GM23338 (cell line): ENCODE results near the gene LDLRAD3. TPM values are rescaled to one million over a fixed set of nuclear protein-coding genes. Genes with fewer than 3 reads are reported as not detected.

Experiments
- ATAC-seq: fragments of 200-7000 bp; cut with Tn5 transposase; 3 replicates; pipeline ENCODE4 v1.9.1; 2020
- DNase-seq: peaks from one replicate; pipeline ENCODE4 v3.0.0-alpha.2; 2015; ENCODE audit warnings: low spot score
- H2AFZ ChIP-seq: fragments of 200-600 bp; sonication (generic); 2 replicates; pipeline ENCODE4 v1.8.0; 2016; ENCODE audit warnings: antibody characterized with exemption, mild to moderate bottlenecking, moderate library complexity
- H3F3A ChIP-seq: fragments of 200-600 bp; sonication (generic); replicated peaks from 2 replicates; pipeline ENCODE4 v1.8.0; 2017; ENCODE audit warnings: antibody characterized with exemption, mixed run types, low read depth
- H3K27ac ChIP-seq: fragments of 200-600 bp; sonication (generic); 2 replicates; pipeline ENCODE4 v1.6.1; 2016; ENCODE audit warnings: low read depth
- H3K27me3 ChIP-seq: fragments of 200-600 bp; sonication (generic); 2 replicates; pipeline ENCODE4 v1.8.0; 2016; ENCODE audit warnings: mild to moderate bottlenecking, mixed run types, moderate library complexity; ENCODE audit not compliant: insufficient read depth
- H3K36me3 ChIP-seq: fragments of 200-600 bp; sonication (generic); 2 replicates; pipeline ENCODE4 v1.8.0; 2016; ENCODE audit warnings: mild to moderate bottlenecking; ENCODE audit not compliant: insufficient read depth
- H3K4me1 ChIP-seq: fragments of 200-600 bp; sonication (generic); 2 replicates; pipeline ENCODE4 v1.8.0; 2016; ENCODE audit warnings: mild to moderate bottlenecking, moderate library complexity; ENCODE audit not compliant: insufficient read depth
- H3K4me2 ChIP-seq: fragments of 200-600 bp; sonication (generic); 2 replicates; pipeline ENCODE4 v1.7.1; 2017; ENCODE audit warnings: mixed run types
- H3K4me3 ChIP-seq: fragments of 200-600 bp; sonication (generic); 2 replicates; pipeline ENCODE4 v1.6.1; 2016; ENCODE audit warnings: mixed run types
- H3K79me2 ChIP-seq: fragments of 200-600 bp; sonication (generic); replicated peaks from 2 replicates; pipeline ENCODE4 v1.8.0; 2017; ENCODE audit warnings: mild to moderate bottlenecking; ENCODE audit not compliant: insufficient read depth
- H3K9me2 ChIP-seq: fragments of 200-600 bp; sonication (generic); 2 replicates; pipeline ENCODE4 v1.8.0; 2017; ENCODE audit not compliant: insufficient read depth
- H4K20me1 ChIP-seq: fragments of 200-600 bp; sonication (generic); replicated peaks from 2 replicates; pipeline ENCODE4 v1.8.0; 2017; ENCODE audit warnings: mild to moderate bottlenecking; ENCODE audit not compliant: insufficient read depth
- H3K27ac Mint-ChIP-seq: 2 replicates; pipeline ENCODE4 v1.8.0; 2020; ENCODE audit warnings: inconsistent platforms, mild to moderate bottlenecking, moderate library complexity, mixed read lengths
- H3K27me3 Mint-ChIP-seq: 3 replicates; pipeline ENCODE4 v1.8.0; 2022; ENCODE audit warnings: low read depth, mild to moderate bottlenecking, moderate library complexity, mixed read lengths, inconsistent platforms; ENCODE audit not compliant: insufficient read depth, poor library complexity
- H3K36me3 Mint-ChIP-seq: 3 replicates; pipeline ENCODE4 v1.8.0; 2021; ENCODE audit warnings: low read depth, mild to moderate bottlenecking, inconsistent platforms, moderate library complexity, mixed read lengths
- H3K4me1 Mint-ChIP-seq: 3 replicates; pipeline ENCODE4 v1.8.0; 2020; ENCODE audit warnings: mild to moderate bottlenecking, inconsistent platforms, mixed read lengths
- H3K4me3 Mint-ChIP-seq: 3 replicates; pipeline ENCODE4 v1.8.0; 2021; ENCODE audit warnings: moderate library complexity, mild to moderate bottlenecking, inconsistent platforms, mixed read lengths
- H3K9me3 Mint-ChIP-seq: 3 replicates; pipeline ENCODE4 v1.8.0; 2020; ENCODE audit warnings: moderate library complexity, mild to moderate bottlenecking, inconsistent platforms, mixed read lengths
- CREB1 ChIP-seq: fragments of 250-450 bp; sonication (Bioruptor Pico); IDR thresholded peaks from 2 replicates; pipeline ENCODE4 v1.5.0; 2020; ENCODE audit warnings: low read depth, mild to moderate bottlenecking, moderate library complexity
- EZH2 ChIP-seq: fragments of 200-600 bp; sonication (generic); IDR thresholded peaks from one replicate; pipeline ENCODE4 v1.8.0; 2017; ENCODE audit warnings: antibody characterized with exemption, mild to moderate bottlenecking, low read depth; ENCODE audit not compliant: unreplicated experiment
- EZH2phosphoT487 ChIP-seq: fragments of 200-600 bp; sonication (generic); IDR thresholded peaks from one replicate; pipeline ENCODE4 v1.8.1; 2018; ENCODE audit warnings: antibody characterized with exemption; ENCODE audit not compliant: unreplicated experiment
- JUNB ChIP-seq: IDR thresholded peaks from one replicate; pipeline ENCODE4 v1.6.1; 2016; ENCODE audit warnings: antibody characterized with exemption; ENCODE audit not compliant: unreplicated experiment
- NANOG ChIP-seq: IDR thresholded peaks from 2 replicates; pipeline ENCODE4 v1.6.1; 2016; ENCODE audit warnings: antibody characterized with exemption, borderline replicate concordance
- POLR2AphosphoS5 ChIP-seq: IDR thresholded peaks from 2 replicates; pipeline ENCODE4 v1.6.1; 2016; ENCODE audit warnings: antibody characterized with exemption, low read depth
- STAT1 ChIP-seq: IDR thresholded peaks from one replicate; pipeline ENCODE4 v1.6.1; 2016; ENCODE audit warnings: antibody characterized with exemption; ENCODE audit not compliant: unreplicated experiment
- ZNF114 ChIP-seq: fragments of 250-450 bp; sonication (Bioruptor Pico); IDR thresholded peaks from 2 replicates; pipeline ENCODE4 v1.5.0; 2020; ENCODE audit warnings: mild to moderate bottlenecking, moderate library complexity
- ZNF331 ChIP-seq: fragments of 250-450 bp; sonication (Bioruptor Pico); IDR thresholded peaks from 2 replicates; pipeline ENCODE4 v1.5.0; 2020; ENCODE audit warnings: low read depth, mild to moderate bottlenecking, moderate library complexity
- polyA plus RNA-seq: library from polyadenylated mRNA; unstranded; fragments of >200 nt; fragmentation: Nextera tagmentation; extraction: Ambion mirVana; gene quantifications from 2 replicates; pipeline ENCODE4 v1.2.1, GENCODE V29; 2016
- total RNA-seq: library from RNA; depleted of rRNA; stranded (reverse); fragments of >200 nt; shearing (Covaris generic); gene quantifications from 2 replicates; pipeline ENCODE4 v1.2.3, GENCODE V29; 2014
- TF ChIP-seq, protein P1 (sequence below), 2 experiments: fragments of 200-600 bp in 1 of 2; sonication (generic) in 1 of 2; conservative IDR thresholded peaks; 2 replicates each; pipeline versions ENCODE4 v1.5.1 to v1.6.1; 2016 to 2017; ENCODE audit warnings: antibody characterized with exemption in 2 of 2, low read depth in 2 of 2, mild to moderate bottlenecking in 2 of 2, moderate library complexity in 1 of 2
- TF ChIP-seq, protein P2 (sequence below): IDR thresholded peaks from one replicate; pipeline ENCODE4 v1.6.1; 2018; ENCODE audit warnings: antibody characterized with exemption; ENCODE audit not compliant: unreplicated experiment
- TF ChIP-seq, protein P3 (sequence below): IDR thresholded peaks from 2 replicates; pipeline ENCODE4 v1.6.1; 2016; ENCODE audit warnings: antibody characterized with exemption
- TF ChIP-seq, protein P4 (sequence below): fragments of 250-450 bp; sonication (Bioruptor Pico); IDR thresholded peaks from 2 replicates; pipeline ENCODE4 v1.5.0; 2020; ENCODE audit warnings: mild to moderate bottlenecking, moderate library complexity

The LDLRAD3 gene
- total and polyA plus RNA-seq, 2 experiments from 2014 or later = 8.5 to 19.4 TPM

DNA sequence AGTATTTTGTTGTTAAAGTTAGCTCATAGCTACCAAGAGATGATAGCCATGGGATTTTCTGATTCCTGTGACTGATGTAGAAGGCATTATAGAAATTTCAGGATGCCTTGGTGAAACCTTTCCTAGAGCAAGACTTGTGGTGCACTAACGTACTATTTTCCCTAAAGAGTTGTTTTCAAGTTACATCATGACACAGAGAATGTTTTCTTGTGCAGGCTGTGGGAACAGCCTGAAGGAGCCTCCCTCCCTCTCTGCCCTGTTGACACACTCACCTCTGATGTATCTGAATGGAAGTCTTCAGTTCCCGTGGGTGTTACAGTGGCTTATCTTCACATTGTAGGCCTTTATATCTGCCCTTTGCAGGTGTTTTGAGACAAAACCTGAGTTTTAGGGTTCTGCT lies 121.6 kb downstream of the LDLRAD3 start:
- H3K27me3 ChIP-seq = no peaks in the 10 kb centered on the region
- no peaks in the 10 kb centered on the region for H3F3A ChIP-seq
- peaks cover 5% of the 10 kb centered on the region; the same call in 1 of the 2 replicates for H3K79me2 ChIP-seq
- DNase-seq (no peak), ATAC-seq (no peak)
- TF ChIP-seq EZH2 (no peak), CREB1 (CRISPR knock-in tag) (no peak), NANOG (no peak), EZH2phosphoT487 (no peak), JUNB (no peak), ZNF114 (CRISPR knock-in tag) (no peak), ZNF331 (CRISPR knock-in tag) (no peak), STAT1 (no peak), POLR2AphosphoS5 (no peak)
- TF ChIP-seq, protein P1, sequence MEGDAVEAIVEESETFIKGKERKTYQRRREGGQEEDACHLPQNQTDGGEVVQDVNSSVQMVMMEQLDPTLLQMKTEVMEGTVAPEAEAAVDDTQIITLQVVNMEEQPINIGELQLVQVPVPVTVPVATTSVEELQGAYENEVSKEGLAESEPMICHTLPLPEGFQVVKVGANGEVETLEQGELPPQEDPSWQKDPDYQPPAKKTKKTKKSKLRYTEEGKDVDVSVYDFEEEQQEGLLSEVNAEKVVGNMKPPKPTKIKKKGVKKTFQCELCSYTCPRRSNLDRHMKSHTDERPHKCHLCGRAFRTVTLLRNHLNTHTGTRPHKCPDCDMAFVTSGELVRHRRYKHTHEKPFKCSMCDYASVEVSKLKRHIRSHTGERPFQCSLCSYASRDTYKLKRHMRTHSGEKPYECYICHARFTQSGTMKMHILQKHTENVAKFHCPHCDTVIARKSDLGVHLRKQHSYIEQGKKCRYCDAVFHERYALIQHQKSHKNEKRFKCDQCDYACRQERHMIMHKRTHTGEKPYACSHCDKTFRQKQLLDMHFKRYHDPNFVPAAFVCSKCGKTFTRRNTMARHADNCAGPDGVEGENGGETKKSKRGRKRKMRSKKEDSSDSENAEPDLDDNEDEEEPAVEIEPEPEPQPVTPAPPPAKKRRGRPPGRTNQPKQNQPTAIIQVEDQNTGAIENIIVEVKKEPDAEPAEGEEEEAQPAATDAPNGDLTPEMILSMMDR (conservative IDR thresholded peaks at IDR 0.05; ENCODE audit: low read depth in 2 of 2) = no peak
- TF ChIP-seq, protein P2, sequence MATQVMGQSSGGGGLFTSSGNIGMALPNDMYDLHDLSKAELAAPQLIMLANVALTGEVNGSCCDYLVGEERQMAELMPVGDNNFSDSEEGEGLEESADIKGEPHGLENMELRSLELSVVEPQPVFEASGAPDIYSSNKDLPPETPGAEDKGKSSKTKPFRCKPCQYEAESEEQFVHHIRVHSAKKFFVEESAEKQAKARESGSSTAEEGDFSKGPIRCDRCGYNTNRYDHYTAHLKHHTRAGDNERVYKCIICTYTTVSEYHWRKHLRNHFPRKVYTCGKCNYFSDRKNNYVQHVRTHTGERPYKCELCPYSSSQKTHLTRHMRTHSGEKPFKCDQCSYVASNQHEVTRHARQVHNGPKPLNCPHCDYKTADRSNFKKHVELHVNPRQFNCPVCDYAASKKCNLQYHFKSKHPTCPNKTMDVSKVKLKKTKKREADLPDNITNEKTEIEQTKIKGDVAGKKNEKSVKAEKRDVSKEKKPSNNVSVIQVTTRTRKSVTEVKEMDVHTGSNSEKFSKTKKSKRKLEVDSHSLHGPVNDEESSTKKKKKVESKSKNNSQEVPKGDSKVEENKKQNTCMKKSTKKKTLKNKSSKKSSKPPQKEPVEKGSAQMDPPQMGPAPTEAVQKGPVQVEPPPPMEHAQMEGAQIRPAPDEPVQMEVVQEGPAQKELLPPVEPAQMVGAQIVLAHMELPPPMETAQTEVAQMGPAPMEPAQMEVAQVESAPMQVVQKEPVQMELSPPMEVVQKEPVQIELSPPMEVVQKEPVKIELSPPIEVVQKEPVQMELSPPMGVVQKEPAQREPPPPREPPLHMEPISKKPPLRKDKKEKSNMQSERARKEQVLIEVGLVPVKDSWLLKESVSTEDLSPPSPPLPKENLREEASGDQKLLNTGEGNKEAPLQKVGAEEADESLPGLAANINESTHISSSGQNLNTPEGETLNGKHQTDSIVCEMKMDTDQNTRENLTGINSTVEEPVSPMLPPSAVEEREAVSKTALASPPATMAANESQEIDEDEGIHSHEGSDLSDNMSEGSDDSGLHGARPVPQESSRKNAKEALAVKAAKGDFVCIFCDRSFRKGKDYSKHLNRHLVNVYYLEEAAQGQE = no peak
- TF ChIP-seq, protein P3, sequence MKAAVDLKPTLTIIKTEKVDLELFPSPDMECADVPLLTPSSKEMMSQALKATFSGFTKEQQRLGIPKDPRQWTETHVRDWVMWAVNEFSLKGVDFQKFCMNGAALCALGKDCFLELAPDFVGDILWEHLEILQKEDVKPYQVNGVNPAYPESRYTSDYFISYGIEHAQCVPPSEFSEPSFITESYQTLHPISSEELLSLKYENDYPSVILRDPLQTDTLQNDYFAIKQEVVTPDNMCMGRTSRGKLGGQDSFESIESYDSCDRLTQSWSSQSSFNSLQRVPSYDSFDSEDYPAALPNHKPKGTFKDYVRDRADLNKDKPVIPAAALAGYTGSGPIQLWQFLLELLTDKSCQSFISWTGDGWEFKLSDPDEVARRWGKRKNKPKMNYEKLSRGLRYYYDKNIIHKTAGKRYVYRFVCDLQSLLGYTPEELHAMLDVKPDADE = no peak
- TF ChIP-seq, protein P4, sequence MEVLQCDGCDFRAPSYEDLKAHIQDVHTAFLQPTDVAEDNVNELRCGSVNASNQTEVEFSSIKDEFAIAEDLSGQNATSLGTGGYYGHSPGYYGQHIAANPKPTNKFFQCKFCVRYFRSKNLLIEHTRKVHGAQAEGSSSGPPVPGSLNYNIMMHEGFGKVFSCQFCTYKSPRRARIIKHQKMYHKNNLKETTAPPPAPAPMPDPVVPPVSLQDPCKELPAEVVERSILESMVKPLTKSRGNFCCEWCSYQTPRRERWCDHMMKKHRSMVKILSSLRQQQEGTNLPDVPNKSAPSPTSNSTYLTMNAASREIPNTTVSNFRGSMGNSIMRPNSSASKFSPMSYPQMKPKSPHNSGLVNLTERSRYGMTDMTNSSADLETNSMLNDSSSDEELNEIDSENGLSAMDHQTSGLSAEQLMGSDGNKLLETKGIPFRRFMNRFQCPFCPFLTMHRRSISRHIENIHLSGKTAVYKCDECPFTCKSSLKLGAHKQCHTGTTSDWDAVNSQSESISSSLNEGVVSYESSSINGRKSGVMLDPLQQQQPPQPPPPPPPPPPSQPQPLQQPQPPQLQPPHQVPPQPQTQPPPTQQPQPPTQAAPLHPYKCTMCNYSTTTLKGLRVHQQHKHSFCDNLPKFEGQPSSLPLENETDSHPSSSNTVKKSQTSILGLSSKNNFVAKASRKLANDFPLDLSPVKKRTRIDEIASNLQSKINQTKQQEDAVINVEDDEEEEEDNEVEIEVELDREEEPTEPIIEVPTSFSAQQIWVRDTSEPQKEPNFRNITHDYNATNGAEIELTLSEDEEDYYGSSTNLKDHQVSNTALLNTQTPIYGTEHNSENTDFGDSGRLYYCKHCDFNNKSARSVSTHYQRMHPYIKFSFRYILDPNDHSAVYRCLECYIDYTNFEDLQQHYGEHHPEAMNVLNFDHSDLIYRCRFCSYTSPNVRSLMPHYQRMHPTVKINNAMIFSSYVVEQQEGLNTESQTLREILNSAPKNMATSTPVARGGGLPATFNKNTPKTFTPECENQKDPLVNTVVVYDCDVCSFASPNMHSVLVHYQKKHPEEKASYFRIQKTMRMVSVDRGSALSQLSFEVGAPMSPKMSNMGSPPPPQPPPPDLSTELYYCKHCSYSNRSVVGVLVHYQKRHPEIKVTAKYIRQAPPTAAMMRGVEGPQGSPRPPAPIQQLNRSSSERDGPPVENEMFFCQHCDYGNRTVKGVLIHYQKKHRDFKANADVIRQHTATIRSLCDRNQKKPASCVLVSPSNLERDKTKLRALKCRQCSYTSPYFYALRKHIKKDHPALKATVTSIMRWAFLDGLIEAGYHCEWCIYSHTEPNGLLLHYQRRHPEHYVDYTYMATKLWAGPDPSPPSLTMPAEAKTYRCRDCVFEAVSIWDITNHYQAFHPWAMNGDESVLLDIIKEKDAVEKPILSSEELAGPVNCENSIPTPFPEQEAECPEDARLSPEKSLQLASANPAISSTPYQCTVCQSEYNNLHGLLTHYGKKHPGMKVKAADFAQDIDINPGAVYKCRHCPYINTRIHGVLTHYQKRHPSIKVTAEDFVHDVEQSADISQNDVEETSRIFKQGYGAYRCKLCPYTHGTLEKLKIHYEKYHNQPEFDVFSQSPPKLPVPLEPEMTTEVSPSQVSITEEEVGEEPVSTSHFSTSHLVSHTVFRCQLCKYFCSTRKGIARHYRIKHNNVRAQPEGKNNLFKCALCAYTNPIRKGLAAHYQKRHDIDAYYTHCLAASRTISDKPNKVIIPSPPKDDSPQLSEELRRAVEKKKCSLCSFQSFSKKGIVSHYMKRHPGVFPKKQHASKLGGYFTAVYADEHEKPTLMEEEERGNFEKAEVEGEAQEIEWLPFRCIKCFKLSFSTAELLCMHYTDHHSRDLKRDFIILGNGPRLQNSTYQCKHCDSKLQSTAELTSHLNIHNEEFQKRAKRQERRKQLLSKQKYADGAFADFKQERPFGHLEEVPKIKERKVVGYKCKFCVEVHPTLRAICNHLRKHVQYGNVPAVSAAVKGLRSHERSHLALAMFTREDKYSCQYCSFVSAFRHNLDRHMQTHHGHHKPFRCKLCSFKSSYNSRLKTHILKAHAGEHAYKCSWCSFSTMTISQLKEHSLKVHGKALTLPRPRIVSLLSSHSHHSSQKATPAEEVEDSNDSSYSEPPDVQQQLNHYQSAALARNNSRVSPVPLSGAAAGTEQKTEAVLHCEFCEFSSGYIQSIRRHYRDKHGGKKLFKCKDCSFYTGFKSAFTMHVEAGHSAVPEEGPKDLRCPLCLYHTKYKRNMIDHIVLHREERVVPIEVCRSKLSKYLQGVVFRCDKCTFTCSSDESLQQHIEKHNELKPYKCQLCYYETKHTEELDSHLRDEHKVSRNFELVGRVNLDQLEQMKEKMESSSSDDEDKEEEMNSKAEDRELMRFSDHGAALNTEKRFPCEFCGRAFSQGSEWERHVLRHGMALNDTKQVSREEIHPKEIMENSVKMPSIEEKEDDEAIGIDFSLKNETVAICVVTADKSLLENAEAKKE (CRISPR knock-in tag) = no peak
- Mint-ChIP-seq H3K4me3 (no peak overlapping the region), H3K4me1 (peaks cover 25% of the 10 kb centered on the region), H3K27ac (no peak overlapping the region), H3K9me3 (peaks cover 8% of the 10 kb centered on the region), H3K27me3 (no peaks in the 10 kb centered on the region), H3K36me3 (peaks cover 20% of the 10 kb centered on the region)
- no peak overlapping the region for H3K4me2 ChIP-seq
- H4K20me1 ChIP-seq = no peaks in the 10 kb centered on the region; the same call in 1 of the 2 replicates
- no peak overlapping the region for H2AFZ ChIP-seq
- peaks cover 22% of the 10 kb centered on the region for H3K4me1 ChIP-seq
- no peak overlapping the region for H3K4me3 ChIP-seq
- H3K36me3 ChIP-seq = no peaks in the 10 kb centered on the region
- no peaks in the 10 kb centered on the region for H3K9me2 ChIP-seq
- no peak overlapping the region for H3K27ac ChIP-seq
